Neural cell (in vitro differentiated cells): ENCODE results near the gene CAAP1. TPM values are rescaled to one million over a fixed set of nuclear protein-coding genes. Genes with fewer than 3 reads are reported as not detected.

Experiments used
- H2AFZ ChIP-seq: fragments of 200-600, 300-800 bp; sonication (generic), shearing (Covaris generic); 2 replicates; pipeline ENCODE4 v1.6.0; 2014; ENCODE audit warnings: low read depth, mild to moderate bottlenecking, antibody characterized with exemption, low read length, moderate library complexity
- H3F3A ChIP-seq: fragments of 200-600 bp; shearing (Covaris generic); 2 replicates; pipeline ENCODE4 v1.6.1; 2016; ENCODE audit warnings: mild to moderate bottlenecking, moderate library complexity, mixed read lengths, antibody characterized with exemption, low read length; ENCODE audit not compliant: insufficient read depth, poor library complexity, severe bottlenecking
- H3K27ac ChIP-seq: fragments of 200-600, 300-800 bp; sonication (generic), shearing (Covaris generic); 2 replicates; pipeline ENCODE4 v1.5.1; 2014; ENCODE audit warnings: mild to moderate bottlenecking, low read length, moderate library complexity
- H3K27me3 ChIP-seq: fragments of 300-800, 200-600 bp; sonication (generic), shearing (Covaris generic); 2 replicates; pipeline ENCODE4 v1.6.0; 2014; ENCODE audit warnings: mild to moderate bottlenecking, low read depth, low read length, moderate library complexity; ENCODE audit not compliant: insufficient read depth
- H3K36me3 ChIP-seq: fragments of 300-800, 200-600 bp; sonication (generic), shearing (Covaris generic); 2 replicates; pipeline ENCODE4 v1.5.1; 2014; ENCODE audit warnings: mild to moderate bottlenecking, antibody characterized with exemption, low read length, moderate library complexity; ENCODE audit not compliant: insufficient read depth
- H3K4me2 ChIP-seq: fragments of 300-800, 200-600 bp; sonication (generic), shearing (Covaris generic); 2 replicates; pipeline ENCODE4 v1.6.0; 2014; ENCODE audit warnings: mild to moderate bottlenecking, low read length
- H3K4me3 ChIP-seq: fragments of 300-800, 200-600 bp; sonication (generic), shearing (Covaris generic); 2 replicates; pipeline ENCODE4 v1.5.1; 2014; ENCODE audit warnings: mild to moderate bottlenecking, low read length, moderate library complexity
- H3K79me2 ChIP-seq: fragments of 200-600 bp; shearing (Covaris generic); replicated peaks from 2 replicates; pipeline ENCODE4 v1.6.0; 2014; ENCODE audit warnings: mild to moderate bottlenecking, low read length, moderate library complexity; ENCODE audit not compliant: insufficient read depth
- H3K9ac ChIP-seq: fragments of 300-800, 200-600 bp; sonication (generic), shearing (Covaris generic); 2 replicates; pipeline ENCODE4 v1.6.1; 2016; ENCODE audit warnings: mild to moderate bottlenecking, low read length, mixed read lengths
- H3K9me2 ChIP-seq: fragments of 200-600 bp; shearing (Covaris generic); 2 replicates; pipeline ENCODE4 v1.6.1; 2016; ENCODE audit warnings: mild to moderate bottlenecking, low read length, mixed read lengths; ENCODE audit not compliant: insufficient read depth
- H3K9me3 ChIP-seq: fragments of 200-600, 300-800 bp; sonication (generic), shearing (Covaris generic); 2 replicates; pipeline ENCODE4 v1.6.1; 2016; ENCODE audit warnings: mild to moderate bottlenecking, mixed run types, low read length, moderate library complexity, mixed read lengths
- H4K20me1 ChIP-seq: fragments of 200-600 bp; shearing (Covaris generic); 2 replicates; pipeline ENCODE4 v1.6.1; 2016; ENCODE audit warnings: mild to moderate bottlenecking, mixed run types; ENCODE audit not compliant: insufficient read depth
- CTCF ChIP-seq: fragments of 450-650 bp; IDR thresholded peaks from 2 replicates; pipeline ENCODE4 v1.5.1; 2014; ENCODE audit warnings: antibody characterized with exemption, mild to moderate bottlenecking, moderate library complexity; ENCODE audit not compliant: poor library complexity, severe bottlenecking
- EP300 ChIP-seq: fragments of 450-650 bp; conservative IDR thresholded peaks from 2 replicates; pipeline ENCODE4 v1.6.1; 2014; ENCODE audit warnings: antibody characterized with exemption, mild to moderate bottlenecking, moderate library complexity; ENCODE audit not compliant: poor library complexity, severe bottlenecking
- EZH2 ChIP-seq: fragments of 200-600, 300-800 bp; shearing (Covaris generic), sonication (generic); IDR thresholded peaks from 2 replicates; pipeline ENCODE4 v1.6.1; 2014; ENCODE audit warnings: antibody characterized with exemption, low read length, borderline replicate concordance, mild to moderate bottlenecking; ENCODE audit not compliant: insufficient read depth, poor library complexity, severe bottlenecking
- MXI1 ChIP-seq: fragments of 450-650 bp; conservative IDR thresholded peaks from 2 replicates; pipeline ENCODE4 v1.6.1; 2014; ENCODE audit warnings: antibody characterized with exemption, mild to moderate bottlenecking; ENCODE audit not compliant: poor library complexity, severe bottlenecking
- POLR2AphosphoS5 ChIP-seq: IDR thresholded peaks from 2 replicates; pipeline ENCODE4 v1.6.1; 2012
- RAD21 ChIP-seq: fragments of 450-650 bp; conservative IDR thresholded peaks from 2 replicates; pipeline ENCODE4 v1.6.1; 2014; ENCODE audit warnings: antibody characterized with exemption, mild to moderate bottlenecking, moderate library complexity
- REST ChIP-seq: IDR thresholded peaks from 2 replicates; pipeline ENCODE4 v1.6.1; 2012; ENCODE audit warnings: borderline replicate concordance
- SMC3 ChIP-seq: fragments of 450-650 bp; conservative IDR thresholded peaks from 2 replicates; pipeline ENCODE4 v1.6.1; 2014; ENCODE audit warnings: antibody characterized with exemption, mild to moderate bottlenecking, moderate library complexity; ENCODE audit not compliant: poor library complexity
- TAF1 ChIP-seq: IDR thresholded peaks from 2 replicates; pipeline ENCODE4 v1.6.1; 2012; ENCODE audit warnings: low read depth
- polyA plus RNA-seq: library from polyadenylated mRNA; depleted of rRNA; stranded (reverse); fragments of >200 nt; gene quantifications from 2 replicates; pipeline ENCODE4 v1.2.3, GENCODE V29; 2014

CAAP1 gene
- polyA plus RNA-seq, 1 donor from 2014 or later = 14.9 TPM

GRCh38 chr9:26919698-26920097, 27.1 kb upstream of the CAAP1 start:
- peaks cover 22% of the 10 kb centered on the region for H3K36me3 ChIP-seq
- no peak overlapping the region for H3K27ac ChIP-seq
- no peaks in the 10 kb centered on the region for H3K79me2 ChIP-seq
- H3K9me2 ChIP-seq = no peaks in the 10 kb centered on the region
- no peak overlapping the region for H3K4me3 ChIP-seq
- H2AFZ ChIP-seq = no peak overlapping the region
- H3F3A ChIP-seq = no peaks in the 10 kb centered on the region
- H3K4me2 ChIP-seq = no peak overlapping the region
- no peaks in the 10 kb centered on the region for H3K27me3 ChIP-seq
- H3K9me3 ChIP-seq = no peaks in the 10 kb centered on the region
- no peak overlapping the region for H3K9ac ChIP-seq
- H4K20me1 ChIP-seq = no peaks in the 10 kb centered on the region
- TF ChIP-seq RAD21 = no peak

GRCh38 chr9:26913138-26913668, 20.6 kb upstream of the CAAP1 start:
- Histone ChIP-seq H3K27me3 (no peaks in the 10 kb centered on the region), H3K27ac (no peak overlapping the region), H3K9me3 (no peaks in the 10 kb centered on the region)

GRCh38 chr9:26904671-26905070, 12.1 kb upstream of the CAAP1 start:
- no peaks in the 10 kb centered on the region for H3K9me3 ChIP-seq
- no peaks in the 10 kb centered on the region for H3K27me3 ChIP-seq
- no peak overlapping the region for H3K27ac ChIP-seq
- no peak overlapping the region for H3K4me2 ChIP-seq
- no peaks in the 10 kb centered on the region for H3K79me2 ChIP-seq
- H3K36me3 ChIP-seq = no peaks in the 10 kb centered on the region
- H3K4me3 ChIP-seq = no peak overlapping the region
- no peaks in the 10 kb centered on the region for H4K20me1 ChIP-seq
- no peak overlapping the region for H2AFZ ChIP-seq
- H3K9me2 ChIP-seq = no peaks in the 10 kb centered on the region
- H3F3A ChIP-seq = no peaks in the 10 kb centered on the region
- H3K9ac ChIP-seq = no peak overlapping the region
- TF ChIP-seq CTCF (no peak), POLR2AphosphoS5 (no peak), EZH2 (no peak), REST (no peak), MXI1 (no peak), TAF1 (no peak), SMC3 (no peak), EP300 (no peak), RAD21 (no peak)

More at GRCh38 chr9:26913138-26913668, 20.6 kb upstream of the CAAP1 start:
- Histone ChIP-seq H3K79me2 (no peaks in the 10 kb centered on the region), H3F3A (no peaks in the 10 kb centered on the region), H3K9ac (no peak overlapping the region), H3K4me2 (no peak overlapping the region), H3K4me3 (no peak overlapping the region), H4K20me1 (no peaks in the 10 kb centered on the region), H3K36me3 (no peaks in the 10 kb centered on the region), H2AFZ (no peak overlapping the region), H3K9me2 (no peaks in the 10 kb centered on the region)
- TF ChIP-seq EZH2 (no peak), RAD21 (no peak), TAF1 (no peak)
